Measurements from ENCODE around the gene IFNA16. TPM values are rescaled to one million over a fixed set of nuclear protein-coding genes. Genes with fewer than 3 reads are reported as not detected.
"Not testable (repeated sequence)": the region's sequence is repeated elsewhere in the genome, so short reads cannot be mapped to it uniquely, and the experiment has no call there.

Gene IFNA16
- total RNA-seq, 4 donors from 2014 or later = not detected

- Histone ChIP-seq H3K4me3 (no peak within 1 kb of the TSS), H3K36me3 (no peaks in the 10 kb centered on the region), H3K9me3 (no peaks in the 10 kb centered on the region), H3K27me3 (no peaks in the 10 kb centered on the region), H3K27ac (no peak within 1 kb of the TSS), H3K4me1 (no peaks in the 10 kb centered on the region)
- in situ Hi-C loops (cut with MboI; ENCODE audit: low pct_ligation_motif_present in 1 of 4, low pct_unique_long_range_greater_than_20kb in 1 of 4, low sequenced_read_pairs in 3 of 4) (loop anchor here in 2 of 4 donors (25.0 kb wide), 1 partner anchor 559 kb away; no protein-coding TSS in a partner anchor), intact Hi-C loops (cut with DNase I; ENCODE audit: low total_unique reads) (no loop called here)
- no peak for DNase-seq
- TF ChIP-seq EP300 (IDR thresholded peaks at IDR 0.05; ENCODE audit: low read depth) (no peak), POLR2AphosphoS5 (IDR thresholded peaks at IDR 0.05) (no peak), POLR2A (IDR thresholded peaks at IDR 0.05) (no peak), CTCF (IDR thresholded peaks at IDR 0.05) (no peak)
- WGBS, 2 donors (ENCODE audit: low coverage in 1 of 2) = 77 to 83% methylated on average over 1 to 2 of the region's 2 CpGs
Observed at GRCh38 chr9:21228122-21228521, 11.0 kb upstream of the IFNA16 start, which contains the start of gene IFNA17. TSS of gene IFNA17 (minus strand) at chr9:21228222. CDS start at chr9:21228173, 49 bp downstream.

- peak in 1 of 5 experiments; percentile 22 for TF ChIP-seq CTCF (IDR thresholded peaks at IDR 0.05)
- H3K27ac ChIP-seq; H3K4me1 ChIP-seq; in situ Hi-C loops (cut with MboI; ENCODE audit: low pct_ligation_motif_present in 1 of 4, low pct_unique_long_range_greater_than_20kb in 1 of 4, low sequenced_read_pairs in 3 of 4); H3K9me3 ChIP-seq; H3K36me3 ChIP-seq; H3K27me3 ChIP-seq; intact Hi-C loops (cut with DNase I; ENCODE audit: low total_unique reads); H3K4me3 ChIP-seq; DNase-seq: not testable (repeated sequence)
- WGBS, 2 donors (ENCODE audit: low coverage in 1 of 2) = 49 to 72% methylated on average over 2 to 5 of the region's 5 CpGs
Observed at GRCh38 chr9:21213411-21214326, 3.4 kb downstream of the IFNA16 start.

DNA sequence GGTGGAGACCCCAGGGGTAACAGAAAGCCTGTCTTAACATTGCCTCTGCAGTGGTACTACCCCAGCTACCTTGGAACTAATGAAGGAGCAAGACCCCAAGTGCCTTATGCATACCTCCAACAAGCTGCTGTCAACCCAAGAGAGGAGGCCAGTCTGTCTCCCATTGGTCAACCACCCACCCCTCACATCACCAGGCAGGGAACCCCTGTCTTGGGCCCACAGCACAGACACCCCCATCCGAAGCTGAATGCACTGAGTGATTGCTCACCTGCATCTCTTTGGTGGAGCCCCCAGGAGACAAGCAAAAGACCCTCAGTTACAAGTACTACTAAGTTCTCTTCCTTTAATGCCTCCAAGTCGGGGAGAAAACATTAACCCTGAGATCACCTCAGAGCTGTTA, 5.0 kb downstream of the IFNA16 start:
- in situ Hi-C loops (cut with MboI; ENCODE audit: low pct_ligation_motif_present in 1 of 4, low pct_unique_long_range_greater_than_20kb in 1 of 4, low sequenced_read_pairs in 3 of 4); DNase-seq; H3K4me3 ChIP-seq; H3K36me3 ChIP-seq; H3K27me3 ChIP-seq; H3K9me3 ChIP-seq; intact Hi-C loops (cut with DNase I; ENCODE audit: low total_unique reads); H3K27ac ChIP-seq; H3K4me1 ChIP-seq: not testable (repeated sequence)
- 77% methylated on average over 2 of the region's 2 CpGs; no CpG with 5 or more reads in 1 of the 2 donors for WGBS, 2 donors (ENCODE audit: low coverage in 1 of 2)

DNA sequence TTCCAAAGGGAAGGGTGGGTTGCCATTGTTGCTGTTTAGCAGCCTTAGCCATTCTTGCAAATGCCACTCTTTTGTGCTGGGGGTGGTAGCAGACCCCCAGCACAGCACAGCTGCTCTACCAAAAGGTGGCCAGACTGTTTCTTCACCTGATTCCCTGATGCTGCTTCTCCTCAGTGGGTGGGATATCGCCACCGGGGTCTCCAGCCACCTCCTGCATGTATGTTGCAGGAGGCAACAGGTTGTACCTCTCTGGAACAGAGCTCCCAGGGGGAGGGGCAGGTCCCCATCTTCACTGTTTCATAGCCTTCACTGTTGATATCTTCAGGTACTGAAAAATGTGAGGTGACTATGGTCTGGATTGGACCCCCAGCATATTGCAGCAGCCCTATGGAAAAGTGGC, 6.3 kb downstream of the IFNA16 start:
- H3K9me3 ChIP-seq; H3K4me3 ChIP-seq; DNase-seq; H3K27ac ChIP-seq; intact Hi-C loops (cut with DNase I; ENCODE audit: low total_unique reads); H3K27me3 ChIP-seq; H3K36me3 ChIP-seq; H3K4me1 ChIP-seq; in situ Hi-C loops (cut with MboI; ENCODE audit: low pct_ligation_motif_present in 1 of 4, low pct_unique_long_range_greater_than_20kb in 1 of 4, low sequenced_read_pairs in 3 of 4): not testable (repeated sequence)
- WGBS, 2 donors (ENCODE audit: low coverage in 1 of 2) = 95% methylated on average over 2 of the region's 2 CpGs; no CpG with 5 or more reads in 1 of the 2 donors

DNA sequence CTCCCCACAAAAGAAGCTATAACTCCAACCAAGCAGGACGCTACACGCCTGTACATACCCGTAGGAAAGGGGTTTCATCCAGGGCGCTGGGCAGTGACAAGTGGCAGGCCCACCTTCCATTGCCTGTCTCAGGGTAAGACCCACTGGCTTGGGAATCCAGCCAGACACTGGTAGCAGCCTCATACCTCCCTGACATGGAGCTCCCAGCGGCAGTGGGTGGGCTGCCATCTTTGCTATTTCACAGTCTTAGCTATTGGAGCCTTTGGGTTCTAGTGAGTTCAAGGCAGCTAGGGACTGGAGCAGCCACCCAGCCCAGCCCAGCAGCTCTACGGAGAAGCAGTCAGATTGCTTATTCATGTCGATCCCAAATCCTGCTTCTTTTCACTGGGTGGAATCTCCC, 6.8 kb downstream of the IFNA16 start:
- DNase-seq = no peak
- no peaks in the 10 kb centered on the region for H3K27me3 ChIP-seq
- no peak overlapping the region for H3K27ac ChIP-seq
- no peaks in the 10 kb centered on the region for H3K9me3 ChIP-seq
- H3K4me1 ChIP-seq = no peaks in the 10 kb centered on the region
- WGBS, 2 donors (ENCODE audit: low coverage in 1 of 2) = 88% methylated on average over 7 of the region's 7 CpGs; no CpG with 5 or more reads in 1 of the 2 donors
- H3K4me3 ChIP-seq = no peak overlapping the region
- intact Hi-C loops (cut with DNase I; ENCODE audit: low total_unique reads) = no loop called here
- in situ Hi-C loops (cut with MboI; ENCODE audit: low pct_ligation_motif_present in 1 of 4, low pct_unique_long_range_greater_than_20kb in 1 of 4, low sequenced_read_pairs in 3 of 4) = no loop called here
- H3K36me3 ChIP-seq = no peaks in the 10 kb centered on the region
- TF ChIP-seq POLR2A (IDR thresholded peaks at IDR 0.05) (no peak), EP300 (IDR thresholded peaks at IDR 0.05; ENCODE audit: low read depth) (no peak), CTCF (IDR thresholded peaks at IDR 0.05) (no peak), POLR2AphosphoS5 (IDR thresholded peaks at IDR 0.05) (no peak)

- H3K4me1 ChIP-seq; DNase-seq; intact Hi-C loops (cut with DNase I; ENCODE audit: low total_unique reads); in situ Hi-C loops (cut with MboI; ENCODE audit: low pct_ligation_motif_present in 1 of 4, low pct_unique_long_range_greater_than_20kb in 1 of 4, low sequenced_read_pairs in 3 of 4); H3K27me3 ChIP-seq; H3K4me3 ChIP-seq; H3K36me3 ChIP-seq; H3K27ac ChIP-seq; H3K9me3 ChIP-seq: not testable (repeated sequence)
- 81 to 89% methylated on average over 2 to 3 of the region's 3 CpGs for WGBS, 2 donors (ENCODE audit: low coverage in 1 of 2)
Observed at GRCh38 chr9:21207043-21207442, 10.1 kb downstream of the IFNA16 start, which contains the start of gene IFNA10. TSS of gene IFNA10 (minus strand) at chr9:21207143. CDS start at chr9:21207097, 46 bp downstream.

Measured in transverse colon (tissue), 4 donors.